Tibial nerve (tissue), 4 donors: ENCODE results near the gene CABLES1. TPM values are rescaled to one million over a fixed set of nuclear protein-coding genes. Genes with fewer than 3 reads are reported as not detected.

ENCODE experiments used
- DNase-seq, 2 donors: peaks; one replicate each; pipeline ENCODE4 v3.0.0-alpha.2; 2019; ENCODE audit warnings: low spot score in 2 of 2
- H3K27ac ChIP-seq, 4 donors: fragments of 200-600 bp; sonication (generic) in 3 of 4; one replicate each; pipeline ENCODE4 v1.5.1; 2017 to 2019; ENCODE audit warnings: mild to moderate bottlenecking in 1 of 4
- H3K27me3 ChIP-seq, 2 donors: fragments of 200-600 bp; sonication (generic) in 1 of 2; one replicate each; pipeline versions ENCODE4 v1.5.1 to v1.6.0; 2017 to 2019
- H3K36me3 ChIP-seq, 3 donors: fragments of 200-600 bp; sonication (generic); one replicate each; pipeline ENCODE4 v1.5.1; 2018 to 2019
- H3K4me1 ChIP-seq, 4 donors: fragments of 200-600 bp; sonication (generic) in 3 of 4; one replicate each; pipeline ENCODE4 v1.5.1; 2017 to 2019
- H3K4me3 ChIP-seq, 4 donors: fragments of 200-600 bp; sonication (generic) in 3 of 4; one replicate each; pipeline ENCODE4 v1.5.1; 2017 to 2019; ENCODE audit warnings: mild to moderate bottlenecking in 1 of 4, moderate library complexity in 1 of 4
- H3K9me3 ChIP-seq, 4 donors: fragments of 200-600 bp; sonication (generic) in 3 of 4; one replicate each; pipeline ENCODE4 v1.5.1; 2017 to 2019
- CTCF ChIP-seq, 5 experiments: fragments of 200-600 bp in 3 of 5; fragments of 450-650 bp in 2 of 5; sonication (generic) in 3 of 5; IDR thresholded peaks; one replicate each; pipeline ENCODE4 v1.5.1; 2016 to 2019; ENCODE audit warnings: antibody characterized with exemption in 5 of 5, mild to moderate bottlenecking in 3 of 5, moderate library complexity in 2 of 5
- EP300 ChIP-seq, 2 donors: sonication (generic); formaldehyde crosslinking; IDR thresholded peaks; one replicate each; pipeline ENCODE4 v1.6.1; 2017; ENCODE audit warnings: antibody characterized with exemption in 2 of 2, mild to moderate bottlenecking in 1 of 2
- POLR2A ChIP-seq, 2 donors: fragments of 450-650 bp; IDR thresholded peaks; one replicate each; pipeline ENCODE4 v1.6.1; 2017; ENCODE audit warnings: antibody characterized with exemption in 2 of 2, mild to moderate bottlenecking in 2 of 2, moderate library complexity in 2 of 2
- WGBS, 2 donors: methylation state at CpG; one replicate each; pipeline ENCODE4 v1.1.5; 2018; 5-methylcytosine and 5-hydroxymethylcytosine counted together
- total RNA-seq, 4 donors: library from RNA; depleted of rRNA; stranded (reverse); fragments of >200 nt; gene quantifications; one replicate each; pipeline ENCODE4 v1.1.0, GENCODE V29; 2016

The CABLES1 gene
- total RNA-seq, 4 donors from 2014 or later = 17.3 to 32.1 (median 21.2) TPM

DNA sequence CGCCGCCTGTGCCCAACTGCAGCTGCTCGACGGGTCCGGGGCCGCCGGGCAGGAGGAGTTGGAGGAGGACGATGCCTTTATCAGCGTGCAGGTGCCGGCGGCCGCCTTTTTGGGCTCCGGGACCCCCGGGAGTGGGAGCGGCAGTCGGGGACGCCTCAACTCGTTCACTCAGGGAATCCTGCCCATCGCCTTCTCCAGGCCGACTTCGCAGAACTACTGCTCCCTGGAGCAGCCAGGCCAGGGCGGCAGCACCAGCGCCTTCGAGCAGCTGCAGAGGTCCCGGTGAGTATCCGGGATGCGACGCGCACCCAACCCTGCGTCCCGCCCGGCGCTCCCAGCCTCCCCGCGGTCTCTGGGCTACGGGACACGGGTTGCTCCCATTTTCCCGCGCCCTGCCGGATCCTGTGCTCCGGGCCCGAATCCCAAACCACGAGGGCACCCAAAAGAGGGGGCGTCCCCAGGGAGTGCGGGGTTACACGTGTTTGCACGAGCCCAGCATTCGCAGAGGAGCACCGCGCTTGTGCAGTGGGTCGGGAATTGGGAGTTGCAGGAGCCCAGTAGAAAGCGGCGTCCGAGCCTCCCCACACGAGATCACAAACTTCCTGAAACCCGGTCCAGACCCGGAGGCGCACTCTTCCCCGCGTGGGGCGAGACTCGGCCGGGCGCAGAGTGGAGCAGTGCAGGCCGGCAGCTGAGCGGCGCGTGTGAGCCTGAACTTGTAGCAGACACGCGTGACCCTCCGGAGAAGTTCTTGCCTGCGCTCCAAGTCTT, 1.2 kb downstream of the CABLES1 start:
- Histone ChIP-seq H3K4me3 (peak overlapping the region; percentile 46 to 95 (median 72)), H3K9me3 (no peaks in the 10 kb centered on the region), H3K36me3 (no peaks in the 10 kb centered on the region), H3K4me1 (peaks cover 0 to 58% (median 27%) of the 10 kb centered on the region in 4 donors), H3K27ac (peak overlapping the region; percentile 50 to 92 (median 84)), H3K27me3 (no peaks in the 10 kb centered on the region)
- WGBS, 2 donors = 1 to 7% methylated on average over 38 to 53 of the region's 72 CpGs
- DNase-seq = peak; percentile 37 to 42
- TF ChIP-seq POLR2A (IDR thresholded peaks at IDR 0.05) = no peak
- TF ChIP-seq CTCF (IDR thresholded peaks at IDR 0.05) = no peak
- TF ChIP-seq EP300 (IDR thresholded peaks at IDR 0.05) = peak in 1 of 2 donors; percentile 58

GRCh38 chr18:23137097-23137635, 1.9 kb downstream of the CABLES1 start:
- Histone ChIP-seq H3K27me3 (no peaks in the 10 kb centered on the region), H3K27ac (peak overlapping the region; percentile 50 to 92 (median 84))
- 44 to 52% methylated on average over 12 of the region's 12 CpGs for WGBS, 2 donors

GRCh38 chr18:23137788-23138216, 2.5 kb downstream of the CABLES1 start:
- no peak for DNase-seq
- Histone ChIP-seq H3K4me1 (peaks cover 0 to 68% (median 31%) of the 10 kb centered on the region in 4 donors), H3K4me3 (peak overlapping the region in 3 of 4 donors; percentile 67 to 95 (median 77)), H3K9me3 (no peaks in the 10 kb centered on the region), H3K27me3 (no peaks in the 10 kb centered on the region), H3K36me3 (no peaks in the 10 kb centered on the region), H3K27ac (peak overlapping the region in 2 of 4 donors; percentile 90 to 92)
- WGBS, 2 donors = 78 to 83% methylated on average over 7 to 9 of the region's 9 CpGs
- TF ChIP-seq CTCF (IDR thresholded peaks at IDR 0.05) (no peak), POLR2A (IDR thresholded peaks at IDR 0.05) (no peak), EP300 (IDR thresholded peaks at IDR 0.05) (no peak)

More at GRCh38 chr18:23137097-23137635, 1.9 kb downstream of the CABLES1 start:
- Histone ChIP-seq H3K9me3 (no peaks in the 10 kb centered on the region), H3K4me3 (peak overlapping the region; percentile 46 to 95 (median 72)), H3K4me1 (peaks cover 0 to 64% (median 30%) of the 10 kb centered on the region in 4 donors), H3K36me3 (no peaks in the 10 kb centered on the region)
- no peak for TF ChIP-seq CTCF (IDR thresholded peaks at IDR 0.05)
- TF ChIP-seq EP300 (IDR thresholded peaks at IDR 0.05) = no peak
- no peak for TF ChIP-seq POLR2A (IDR thresholded peaks at IDR 0.05)
- no peak for DNase-seq

DNA sequence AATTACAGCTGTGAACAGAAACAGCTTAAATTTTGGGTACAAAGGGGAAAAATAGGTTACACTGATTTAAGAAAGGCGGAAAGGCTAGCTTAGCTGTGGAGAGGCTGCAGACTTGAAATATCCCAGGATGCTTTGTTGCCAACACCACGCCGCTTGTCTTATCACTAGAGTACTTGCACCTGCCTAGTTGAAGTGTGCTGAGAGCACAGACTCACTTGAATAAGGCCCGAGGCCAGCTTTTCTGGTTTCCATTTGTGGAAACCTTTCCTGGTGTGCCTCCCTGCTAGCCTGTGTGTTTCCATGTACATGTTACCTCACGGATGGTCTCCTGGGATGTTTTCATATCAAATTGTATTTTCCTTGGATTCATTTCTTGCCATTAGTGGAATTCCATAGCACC, 3.2 kb downstream of the CABLES1 start:
- TF ChIP-seq CTCF (IDR thresholded peaks at IDR 0.05) = no peak
- no peak for TF ChIP-seq POLR2A (IDR thresholded peaks at IDR 0.05)
- TF ChIP-seq EP300 (IDR thresholded peaks at IDR 0.05) = no peak
- peaks cover 0 to 75% (median 35%) of the 10 kb centered on the region in 4 donors for H3K4me1 ChIP-seq
- no peaks in the 10 kb centered on the region for H3K9me3 ChIP-seq
- no peaks in the 10 kb centered on the region for H3K36me3 ChIP-seq
- H3K27me3 ChIP-seq = no peaks in the 10 kb centered on the region
- peak overlapping the region in 1 of 4 donors; percentile 92 for H3K27ac ChIP-seq
- peak overlapping the region in 1 of 4 donors; percentile 77 for H3K4me3 ChIP-seq
- WGBS, 2 donors = 84 to 86% methylated on average over 5 of the region's 5 CpGs
- no peak for DNase-seq
